Kidney epithelial cell (primary cell): Measurements from ENCODE around the gene NMT2. TPM values are rescaled to one million over a fixed set of nuclear protein-coding genes. Genes with fewer than 3 reads are reported as not detected.

ENCODE experiments used
- DNase-seq: peaks from one replicate; pipeline ENCODE4 v3.0.0-alpha.2; 2010; ENCODE audit warnings: low read depth
- H3K27me3 ChIP-seq: 2 replicates; pipeline ENCODE4 v1.6.0; 2011; ENCODE audit warnings: low read length; ENCODE audit not compliant: control insufficient read depth, insufficient read depth
- H3K36me3 ChIP-seq: 2 replicates; pipeline ENCODE4 v1.5.1; 2011; ENCODE audit warnings: low read length; ENCODE audit not compliant: control insufficient read depth, insufficient read depth
- H3K4me3 ChIP-seq: 2 replicates; pipeline ENCODE4 v1.5.1; 2011; ENCODE audit warnings: low read depth, mild to moderate bottlenecking, control low read depth, low read length
- total RNA-seq: library from RNA; depleted of rRNA; stranded (reverse); fragments of >200 nt; gene quantifications from 2 replicates; pipeline ENCODE4 v1.2.3, GENCODE V29; 2015
- TF ChIP-seq, protein P1 (sequence below): IDR thresholded peaks from 2 replicates; pipeline ENCODE4 v1.5.1; 2011; ENCODE audit warnings: mild to moderate bottlenecking, moderate library complexity, low read length, control low read depth, inconsistent platforms; ENCODE audit not compliant: insufficient read depth, poor library complexity, severe bottlenecking

The NMT2 gene
- total RNA-seq, 1 donor from 2014 or later: 8.0 TPM

- TF ChIP-seq, protein P1, sequence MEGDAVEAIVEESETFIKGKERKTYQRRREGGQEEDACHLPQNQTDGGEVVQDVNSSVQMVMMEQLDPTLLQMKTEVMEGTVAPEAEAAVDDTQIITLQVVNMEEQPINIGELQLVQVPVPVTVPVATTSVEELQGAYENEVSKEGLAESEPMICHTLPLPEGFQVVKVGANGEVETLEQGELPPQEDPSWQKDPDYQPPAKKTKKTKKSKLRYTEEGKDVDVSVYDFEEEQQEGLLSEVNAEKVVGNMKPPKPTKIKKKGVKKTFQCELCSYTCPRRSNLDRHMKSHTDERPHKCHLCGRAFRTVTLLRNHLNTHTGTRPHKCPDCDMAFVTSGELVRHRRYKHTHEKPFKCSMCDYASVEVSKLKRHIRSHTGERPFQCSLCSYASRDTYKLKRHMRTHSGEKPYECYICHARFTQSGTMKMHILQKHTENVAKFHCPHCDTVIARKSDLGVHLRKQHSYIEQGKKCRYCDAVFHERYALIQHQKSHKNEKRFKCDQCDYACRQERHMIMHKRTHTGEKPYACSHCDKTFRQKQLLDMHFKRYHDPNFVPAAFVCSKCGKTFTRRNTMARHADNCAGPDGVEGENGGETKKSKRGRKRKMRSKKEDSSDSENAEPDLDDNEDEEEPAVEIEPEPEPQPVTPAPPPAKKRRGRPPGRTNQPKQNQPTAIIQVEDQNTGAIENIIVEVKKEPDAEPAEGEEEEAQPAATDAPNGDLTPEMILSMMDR: no peak
- H3K4me3 ChIP-seq: no peak overlapping the region
- no peak for DNase-seq
- no peaks in the 10 kb centered on the region for H3K36me3 ChIP-seq
- no peaks in the 10 kb centered on the region for H3K27me3 ChIP-seq
Measured at GRCh38 chr10:15150563-15150962, 17.9 kb downstream of the NMT2 start.

DNA sequence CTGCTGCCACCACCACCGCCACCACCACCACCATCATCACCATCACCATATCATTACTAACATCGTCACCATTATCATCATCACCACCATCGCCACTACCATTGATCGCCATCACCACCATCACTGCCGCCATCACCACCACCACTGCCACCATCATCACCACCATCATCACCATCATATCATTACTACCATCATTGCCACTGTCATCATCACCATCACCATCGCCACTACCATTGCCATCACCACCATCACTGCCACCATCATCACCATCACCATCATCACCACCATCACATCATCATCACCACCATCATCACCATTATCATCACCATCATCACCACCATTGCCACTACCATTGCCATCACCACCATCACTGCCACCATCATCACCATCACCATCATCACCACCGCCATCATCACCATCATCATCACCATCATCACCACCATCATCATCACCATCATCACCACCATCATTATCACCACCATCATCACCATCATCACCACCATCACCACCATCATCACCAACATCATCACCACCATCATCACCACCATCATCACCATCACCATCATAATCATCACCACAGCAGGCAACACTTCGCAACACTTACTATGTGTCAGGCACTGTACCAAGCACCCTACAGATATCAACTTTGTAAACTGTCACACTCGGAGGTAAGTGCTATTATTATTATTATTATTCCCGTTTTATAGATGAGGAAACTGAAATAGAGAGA, 19.3 kb downstream of the NMT2 start:
- Histone ChIP-seq H3K4me3 (no peak overlapping the region), H3K27me3 (no peaks in the 10 kb centered on the region), H3K36me3 (no peaks in the 10 kb centered on the region)
- DNase-seq: no peak
- TF ChIP-seq, protein P1: no peak

DNA sequence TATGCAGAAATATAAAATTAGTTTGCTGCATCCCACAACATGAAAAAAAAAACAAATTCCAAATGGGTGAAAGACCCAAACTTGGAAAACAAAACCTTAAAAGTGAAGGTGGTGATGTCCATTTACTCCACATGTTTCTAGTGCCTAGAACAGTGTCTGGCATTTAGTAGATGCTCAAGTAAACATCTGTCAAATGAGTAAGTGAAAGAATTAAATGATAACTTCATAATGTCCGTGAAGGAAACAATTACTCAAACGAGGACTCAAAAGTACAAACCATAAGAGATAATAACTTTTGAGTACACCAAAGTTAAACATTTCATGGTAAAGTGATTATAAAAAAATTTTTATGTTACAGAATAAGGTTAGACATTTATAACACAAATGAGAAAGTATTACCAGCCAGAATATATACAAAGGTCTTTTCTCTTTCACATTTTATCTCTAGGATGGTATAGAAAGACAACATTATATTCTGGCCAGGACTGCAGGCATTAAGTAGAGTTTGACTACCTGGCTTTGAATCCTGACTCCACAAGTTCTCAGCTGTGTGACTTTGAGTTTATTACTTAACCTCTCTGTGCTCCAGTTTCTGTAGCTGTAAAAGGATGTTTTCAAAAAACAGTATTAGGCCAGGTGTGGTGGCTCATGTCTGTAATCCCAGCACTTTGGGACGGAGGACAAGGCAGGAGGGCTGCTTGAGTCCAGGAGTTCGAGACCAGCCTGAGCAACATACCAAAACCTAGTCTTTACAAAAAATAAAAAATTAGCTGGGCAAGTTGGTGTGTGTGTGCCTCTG, 20.7 kb downstream of the NMT2 start:
- Histone ChIP-seq H3K36me3 (no peaks in the 10 kb centered on the region), H3K4me3 (no peak overlapping the region), H3K27me3 (no peaks in the 10 kb centered on the region)
- TF ChIP-seq, protein P1: no peak
- DNase-seq: no peak

DNA sequence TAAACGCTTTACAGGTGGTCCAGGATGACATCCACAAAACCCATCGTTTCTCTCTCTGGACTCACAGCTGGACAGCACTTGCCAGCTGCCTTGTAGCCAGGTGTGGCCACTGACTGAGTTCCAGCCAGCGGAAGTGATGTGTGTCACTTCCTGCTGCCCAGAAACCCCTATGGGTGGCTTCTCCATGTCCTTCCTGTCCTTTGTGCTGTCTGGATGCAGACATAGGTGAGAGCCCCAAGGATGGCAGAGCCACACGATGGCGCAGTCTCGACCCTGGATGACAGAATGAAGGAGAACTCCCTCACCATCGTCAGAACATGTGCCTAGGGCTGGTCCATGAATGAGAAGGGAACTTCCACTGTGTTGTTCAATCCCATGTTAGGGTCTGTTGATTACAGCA, 22.1 kb downstream of the NMT2 start:
- TF ChIP-seq, protein P1: no peak
- DNase-seq: no peak
- no peaks in the 10 kb centered on the region for H3K36me3 ChIP-seq
- H3K4me3 ChIP-seq: no peak overlapping the region
- H3K27me3 ChIP-seq: no peaks in the 10 kb centered on the region

- H3K4me3 ChIP-seq: no peak overlapping the region
- DNase-seq: no peak
- H3K36me3 ChIP-seq: no peaks in the 10 kb centered on the region
- H3K27me3 ChIP-seq: no peaks in the 10 kb centered on the region
- TF ChIP-seq, protein P1: no peak
Measured at GRCh38 chr10:15144788-15145187, 23.7 kb downstream of the NMT2 start.
